Measurements from ENCODE around the gene RYR2.
A peak's percentile ranks its signal among the peaks of the same experiment; 100 is the strongest.
"Not testable (repeated sequence)": the region's sequence is repeated elsewhere in the genome, so short reads cannot be mapped to it uniquely, and the experiment has no call there.

RYR2 gene

DNA sequence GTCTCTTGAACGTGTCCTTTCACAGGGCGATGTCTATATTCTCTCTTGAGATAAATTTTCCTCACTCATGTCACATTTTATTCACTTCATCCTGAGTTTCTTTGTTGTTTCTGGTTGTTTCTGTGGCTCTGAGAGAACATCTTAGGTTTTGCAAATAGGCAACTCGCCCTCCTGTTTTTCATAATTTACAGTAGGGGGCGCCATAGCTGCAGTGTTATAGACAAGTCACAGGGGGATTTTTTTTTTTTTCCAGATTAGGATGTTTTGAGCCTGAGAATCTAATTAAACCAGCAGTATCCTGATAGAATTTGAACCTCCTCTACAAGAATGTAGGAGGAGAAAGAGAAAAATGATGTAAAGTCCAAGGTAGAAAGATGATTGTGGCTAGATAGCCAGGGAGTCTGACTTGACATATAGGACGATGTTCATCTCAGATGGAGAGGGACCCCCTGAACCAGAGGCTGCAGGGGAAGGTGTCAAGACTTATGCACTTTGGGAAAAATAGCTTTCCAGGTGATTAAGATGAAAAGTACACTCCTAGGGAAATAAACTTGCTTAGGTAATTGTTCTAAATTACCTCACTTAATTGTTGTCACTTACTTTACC is 772.4 kb downstream of the RYR2 start:
- peak in 1 of 2 experiments; percentile 37 for DNase-seq

DNA sequence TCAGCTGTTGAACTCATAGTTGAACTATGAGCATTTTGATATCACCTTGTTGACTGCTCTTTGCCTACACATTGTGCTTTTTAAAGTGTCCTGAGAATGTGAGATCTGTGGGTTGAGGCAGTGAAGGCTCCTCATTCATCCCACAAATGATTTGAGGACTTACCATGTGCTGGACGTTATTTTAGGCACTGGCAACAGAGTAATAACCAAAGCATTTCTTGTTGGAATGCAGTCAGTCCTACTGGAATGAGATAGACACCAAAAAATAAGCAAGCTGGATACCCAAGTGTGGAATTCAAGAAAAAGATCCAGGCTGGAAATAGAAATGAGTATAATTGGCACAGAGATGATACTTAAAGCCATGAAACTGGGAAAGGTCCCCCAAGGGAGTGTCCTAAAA is 775.3 kb downstream of the RYR2 start:
- DNase-seq, result no peak

DNA sequence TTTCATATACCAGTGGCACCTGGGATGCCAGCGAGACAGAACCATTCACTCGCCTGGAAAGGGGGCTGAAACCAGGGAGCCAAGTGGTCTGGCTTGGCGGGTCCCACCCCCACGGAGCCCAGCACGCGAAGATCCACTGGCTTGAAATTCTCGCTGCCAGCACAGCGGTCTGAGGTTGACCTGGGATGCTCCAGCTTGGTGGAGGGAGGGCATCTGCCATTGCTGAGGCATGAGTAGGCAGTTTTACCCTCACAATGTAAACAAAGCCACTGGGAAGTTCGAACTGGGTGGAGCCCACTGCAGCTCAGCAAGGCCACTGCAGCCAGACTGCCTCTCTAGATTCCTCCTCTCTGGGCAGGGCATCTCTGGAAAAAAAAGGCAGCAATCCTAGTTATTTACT is 778.6 kb downstream of the RYR2 start:
- not testable (repeated sequence) for DNase-seq

DNA sequence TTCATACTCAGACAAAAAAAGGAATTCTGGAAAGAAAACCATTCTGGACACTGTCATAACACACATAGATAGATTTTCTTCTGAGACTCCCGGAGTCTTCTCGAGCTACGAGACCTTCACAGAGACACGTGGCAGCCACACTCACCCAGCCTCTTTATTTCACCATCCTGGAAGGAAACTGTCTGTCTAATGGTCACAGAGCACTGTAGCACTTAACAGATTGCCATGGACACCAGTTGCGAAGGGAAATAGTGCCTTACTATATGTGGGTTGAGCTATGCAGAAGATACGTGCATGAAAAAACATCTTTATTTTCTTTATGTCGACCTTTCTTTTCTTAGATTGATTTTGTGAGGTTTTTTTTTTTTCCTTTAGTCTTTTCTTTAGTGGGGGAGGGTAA is 790.9 kb downstream of the RYR2 start:
- DNase-seq, result no peak

DNA sequence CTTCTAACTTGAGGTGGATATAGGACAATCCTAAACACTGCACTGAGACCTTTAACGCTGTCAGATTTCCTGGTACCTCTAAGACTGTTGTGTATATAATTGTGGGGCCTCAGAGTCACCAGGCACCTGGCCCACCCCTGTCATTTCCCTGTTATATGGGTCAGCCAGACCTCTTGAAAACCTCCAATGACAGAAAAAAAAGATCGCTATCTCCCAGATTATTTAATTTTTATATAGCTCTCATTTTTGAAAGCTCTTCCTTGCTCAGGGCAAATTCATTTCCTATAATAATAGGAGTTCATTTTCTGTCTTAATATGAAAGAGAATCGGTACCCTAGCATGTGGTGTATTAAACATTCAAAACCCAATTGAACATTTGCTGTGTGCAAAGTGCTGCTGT is 792.1 kb downstream of the RYR2 start:
- no peak for DNase-seq

DNA sequence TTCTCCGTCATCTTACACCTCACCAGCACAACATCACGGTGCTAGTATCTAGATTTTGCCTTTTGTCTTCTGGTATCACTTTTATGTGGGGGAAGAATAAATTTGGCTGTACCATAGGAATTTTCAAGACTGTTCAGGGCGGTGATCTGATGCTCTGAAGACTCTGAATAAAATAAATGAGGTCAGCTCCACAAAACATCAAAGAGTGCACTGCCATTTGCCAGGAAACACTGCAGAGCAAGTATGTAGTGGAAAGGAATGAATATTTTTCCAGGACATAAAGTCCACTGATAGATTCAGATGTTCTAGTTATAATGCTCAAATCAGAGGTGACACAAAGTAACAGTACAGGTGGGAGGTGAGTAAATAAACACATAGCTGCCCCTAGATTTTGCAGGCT is 792.5 kb downstream of the RYR2 start:
- DNase-seq, result no peak

DNA sequence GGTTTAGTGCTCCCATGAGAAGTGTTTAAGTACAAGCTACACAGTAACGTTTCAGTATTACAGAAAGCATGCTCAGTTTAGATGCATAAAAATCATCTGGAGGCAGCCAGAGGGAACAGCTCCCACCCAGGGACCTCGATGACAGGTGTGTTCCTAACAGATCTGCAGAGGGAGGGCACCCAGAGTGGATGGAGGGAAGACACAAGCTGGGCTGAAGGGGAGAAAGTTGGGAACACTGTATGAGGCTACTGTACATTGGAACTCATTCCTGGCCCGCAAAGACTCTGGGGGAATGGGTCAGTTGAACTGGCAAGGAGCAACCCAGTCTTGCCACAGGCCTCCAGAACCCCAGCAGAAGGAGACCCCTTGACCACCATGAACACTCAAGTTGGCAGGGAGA is 796.3 kb downstream of the RYR2 start:
- DNase-seq, result no peak

DNA sequence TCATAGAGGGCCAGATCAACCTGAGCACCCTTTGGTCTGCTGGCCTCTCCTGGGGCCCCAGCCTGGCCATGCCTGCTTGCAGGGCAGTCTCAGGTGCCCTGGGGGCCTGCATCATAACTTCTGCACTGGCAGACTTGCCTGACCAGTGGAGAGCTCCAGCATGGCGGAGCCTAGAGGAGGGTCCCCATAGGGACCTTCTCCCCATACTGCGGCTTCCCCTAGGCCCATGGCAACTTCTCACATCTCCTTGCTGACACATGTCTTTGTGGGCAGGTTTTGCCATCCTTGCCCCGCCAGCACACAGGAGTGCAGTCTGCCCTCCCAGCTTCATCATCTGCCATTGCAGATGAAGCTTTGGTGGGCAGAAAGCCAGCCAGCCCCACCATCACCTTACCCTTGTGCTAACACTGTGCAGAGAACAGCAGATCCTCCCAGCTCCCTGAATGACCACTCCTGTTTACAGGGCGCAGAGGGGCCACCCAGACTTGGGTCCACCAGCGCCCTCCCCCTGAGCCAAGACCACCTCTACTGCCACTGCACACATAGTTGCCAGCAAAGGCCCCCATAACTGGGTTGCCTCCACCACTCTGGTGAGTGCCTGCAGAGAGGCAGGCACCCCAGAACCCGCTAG is 797.0 kb downstream of the RYR2 start:
- DNase-seq, result no peak

DNA sequence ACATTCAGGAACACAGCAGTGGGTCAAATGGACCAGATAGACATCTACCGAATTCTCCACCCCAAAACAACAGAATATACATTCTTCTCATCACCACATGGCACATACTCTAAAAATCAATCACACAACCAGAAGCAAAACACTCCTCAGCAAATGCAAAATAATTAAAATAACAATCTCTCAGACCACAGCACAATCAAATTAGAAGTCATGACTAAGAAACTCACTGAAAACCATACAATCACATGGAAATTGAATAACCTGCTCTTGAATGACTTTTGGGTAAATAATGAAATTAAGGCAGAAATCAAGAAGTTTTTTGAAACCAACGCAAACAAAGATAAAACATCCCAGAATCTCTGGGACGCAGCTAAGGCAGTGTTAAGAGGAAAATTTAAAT is 799.5 kb downstream of the RYR2 start:
- DNase-seq, result no peak

DNA sequence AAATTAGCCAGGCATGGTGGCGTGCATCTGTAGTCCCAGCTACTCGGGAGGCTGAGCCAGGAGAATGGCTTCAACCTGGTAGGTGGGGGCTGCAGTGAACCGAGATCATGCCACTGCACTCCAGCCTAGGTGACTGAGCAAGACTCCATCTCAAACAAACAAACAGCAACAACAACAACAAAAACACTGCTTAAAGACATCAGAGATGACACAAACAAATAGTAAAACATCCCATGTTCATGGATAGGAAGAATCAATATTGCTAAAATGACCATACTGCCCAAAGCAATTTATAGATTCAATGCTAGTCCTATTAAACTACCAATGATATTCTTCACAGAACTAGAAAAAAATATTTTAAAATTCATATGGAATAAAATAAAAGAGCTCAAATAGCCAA is 801.5 kb downstream of the RYR2 start:
- DNase-seq, result not testable (repeated sequence)

DNA sequence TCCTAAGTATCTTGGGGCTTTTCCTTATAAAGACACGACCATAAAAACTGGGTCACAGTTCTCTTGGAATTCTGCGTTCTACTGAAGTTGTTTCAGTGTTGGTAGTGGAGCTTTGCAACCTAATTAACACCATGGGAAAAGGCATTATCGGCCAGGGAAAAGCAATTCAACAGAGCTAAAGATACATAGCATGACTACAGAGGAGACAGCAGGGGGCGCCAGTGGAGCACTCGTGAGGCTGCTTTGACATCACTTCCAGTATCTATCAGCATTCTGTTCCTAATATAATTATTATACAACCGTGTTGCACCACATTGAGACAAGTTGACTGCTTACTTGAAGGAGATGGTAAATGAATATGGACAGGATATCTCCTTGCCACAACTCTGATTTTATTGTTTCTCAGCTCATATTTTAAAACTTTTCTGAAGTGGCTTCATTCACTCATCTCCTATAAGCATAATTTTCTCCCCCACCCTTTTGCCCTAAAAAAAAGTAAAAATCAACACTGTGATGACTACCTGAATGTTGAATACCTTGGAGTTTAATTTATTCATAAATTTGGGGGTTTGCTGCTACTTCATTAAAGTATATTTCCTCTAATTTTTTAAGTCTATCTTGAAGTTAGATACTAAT is 809.3 kb downstream of the RYR2 start:
- DNase-seq, result peak in 1 of 2 experiments; percentile 60

DNA sequence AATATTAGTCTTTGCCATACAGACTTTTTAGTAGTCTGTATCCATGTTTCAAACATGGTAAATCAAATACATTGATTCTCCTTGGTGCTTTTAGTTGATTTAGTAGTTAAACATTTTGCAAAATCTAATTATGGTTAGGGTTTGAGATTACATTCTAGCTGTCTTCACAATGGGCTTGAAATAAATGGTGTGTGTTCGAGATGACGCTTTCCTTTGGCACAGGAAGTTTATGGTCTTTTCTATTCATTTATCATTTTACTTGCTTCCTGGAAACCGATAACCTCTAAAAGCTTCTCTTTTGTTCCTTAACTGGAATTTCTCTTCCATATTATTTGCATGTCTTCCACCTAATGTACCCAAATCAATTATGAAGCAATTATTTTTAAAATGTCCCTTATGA is 810.4 kb downstream of the RYR2 start:
- DNase-seq, result no peak

DNA sequence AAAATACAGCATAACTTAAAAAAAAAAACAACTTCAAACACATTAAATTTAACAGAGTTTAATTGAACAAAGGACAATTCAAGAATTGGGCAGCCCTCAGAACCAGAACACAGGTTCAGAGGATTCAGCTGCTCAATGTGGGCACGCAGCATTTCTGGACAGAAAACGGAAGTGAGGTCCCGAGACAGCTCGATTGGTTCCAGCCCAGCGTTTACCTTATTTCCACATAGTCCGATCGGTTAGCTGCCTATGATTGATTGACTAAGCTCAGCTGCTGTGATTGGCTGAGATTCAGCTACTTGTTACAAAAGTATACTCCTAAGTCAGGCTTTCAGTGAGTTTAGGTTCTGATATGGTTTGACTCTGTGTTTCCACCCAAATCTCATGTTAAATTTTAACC is 815.5 kb downstream of the RYR2 start:
- DNase-seq, result no peak

DNA sequence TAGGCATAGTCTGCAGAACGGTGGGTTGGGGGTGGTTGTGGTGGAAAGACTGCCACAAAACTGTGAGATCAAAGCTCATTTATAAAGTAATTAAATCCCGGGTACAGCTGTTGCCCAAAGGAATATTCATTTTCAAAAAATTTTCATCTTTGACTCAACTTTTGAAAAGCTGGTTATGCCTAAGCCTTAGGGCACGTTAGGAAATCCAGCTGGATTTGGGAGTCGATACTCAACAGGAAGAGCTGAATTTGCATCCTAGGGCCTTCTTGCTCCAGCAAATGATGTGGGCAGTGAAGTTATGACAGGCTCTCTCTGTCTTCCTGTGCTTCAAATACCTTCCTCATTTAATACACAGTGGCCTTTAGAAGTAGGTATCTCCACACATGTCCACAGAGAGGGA is 817.0 kb downstream of the RYR2 start:
- DNase-seq, result no peak

DNA sequence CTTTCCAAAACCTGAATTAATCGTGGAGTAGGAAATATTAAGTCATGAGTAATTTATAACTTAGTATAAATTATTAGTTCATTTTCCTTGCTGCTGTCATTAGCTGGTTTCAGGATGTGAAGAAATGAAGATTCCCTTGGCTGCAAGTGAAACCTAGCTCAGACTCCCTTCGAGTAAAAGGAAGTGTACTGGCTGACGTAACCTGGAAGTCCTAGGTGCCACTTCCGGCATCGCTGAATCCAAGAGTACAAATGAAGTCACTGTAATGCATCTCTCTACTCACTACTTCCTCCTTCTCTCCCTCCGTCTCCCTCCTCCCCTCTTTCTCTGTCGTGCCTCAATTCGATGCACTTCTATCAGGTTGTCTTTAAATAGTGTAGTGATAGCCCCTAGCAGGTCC is 820.0 kb downstream of the RYR2 start:
- DNase-seq, result no peak

DNA sequence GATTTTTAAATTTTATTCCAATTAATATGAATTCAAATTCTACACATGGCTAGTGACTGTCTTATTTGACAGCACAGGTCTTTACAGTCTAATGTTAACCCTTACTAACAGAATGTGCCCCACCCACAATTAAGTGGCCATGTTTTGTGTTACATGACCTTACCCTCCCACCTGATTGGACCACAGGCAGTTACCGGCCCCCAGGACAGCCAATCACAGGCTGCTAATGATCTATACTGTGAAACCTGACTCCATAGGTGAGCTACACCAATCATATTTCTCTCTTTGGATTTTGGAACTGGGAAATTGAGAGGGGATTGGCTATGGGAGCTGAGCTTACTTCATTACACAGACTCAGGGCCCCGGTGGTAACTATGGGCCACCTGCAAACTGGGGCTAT is 821.2 kb downstream of the RYR2 start:
- DNase-seq, result no peak

DNA sequence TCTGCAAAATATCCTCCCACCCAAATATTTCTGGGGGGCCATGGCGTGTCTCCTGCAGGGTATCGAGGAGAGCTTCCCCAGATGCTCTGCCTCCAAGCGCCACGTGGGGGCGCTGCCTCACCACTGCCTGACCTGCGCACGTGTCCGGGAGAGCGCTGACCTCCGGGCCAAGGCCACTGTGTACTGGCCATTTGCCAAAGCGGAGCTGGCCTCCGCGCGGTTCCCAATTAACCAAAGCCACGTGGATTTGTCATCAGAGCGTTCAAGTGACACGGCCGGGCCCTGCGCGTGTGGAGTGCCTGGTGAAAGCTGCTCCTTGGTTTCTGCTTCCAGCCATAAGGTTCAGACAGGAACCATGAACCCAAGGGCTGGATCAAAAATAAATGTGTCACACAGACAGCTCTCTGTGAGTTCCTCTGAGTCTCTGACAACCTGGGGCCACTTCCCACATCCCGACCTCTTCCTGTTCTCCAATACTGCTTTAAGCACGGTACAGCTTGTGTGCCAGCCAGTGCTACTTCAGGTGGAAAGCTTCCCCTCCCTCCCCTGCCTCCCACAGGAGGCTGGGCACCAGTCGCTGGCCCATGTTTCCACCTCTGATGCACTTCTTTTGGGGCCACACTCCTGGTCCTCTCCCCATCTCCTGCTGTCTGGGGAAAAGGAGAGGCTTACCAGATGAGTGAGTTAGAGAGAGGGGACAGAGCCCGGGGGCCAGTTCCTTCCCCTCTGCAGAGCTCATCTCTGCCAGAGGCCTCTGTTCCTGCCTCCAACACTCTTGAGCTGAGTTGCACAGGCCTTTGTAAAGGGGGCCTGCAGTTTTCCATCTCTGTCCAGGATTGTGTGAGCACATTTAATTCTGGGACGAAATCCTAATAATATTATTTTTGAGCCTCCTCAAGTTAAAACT is 822.6 kb downstream of the RYR2 start:
- DNase-seq, result peak in 1 of 2 experiments; percentile 21

DNA sequence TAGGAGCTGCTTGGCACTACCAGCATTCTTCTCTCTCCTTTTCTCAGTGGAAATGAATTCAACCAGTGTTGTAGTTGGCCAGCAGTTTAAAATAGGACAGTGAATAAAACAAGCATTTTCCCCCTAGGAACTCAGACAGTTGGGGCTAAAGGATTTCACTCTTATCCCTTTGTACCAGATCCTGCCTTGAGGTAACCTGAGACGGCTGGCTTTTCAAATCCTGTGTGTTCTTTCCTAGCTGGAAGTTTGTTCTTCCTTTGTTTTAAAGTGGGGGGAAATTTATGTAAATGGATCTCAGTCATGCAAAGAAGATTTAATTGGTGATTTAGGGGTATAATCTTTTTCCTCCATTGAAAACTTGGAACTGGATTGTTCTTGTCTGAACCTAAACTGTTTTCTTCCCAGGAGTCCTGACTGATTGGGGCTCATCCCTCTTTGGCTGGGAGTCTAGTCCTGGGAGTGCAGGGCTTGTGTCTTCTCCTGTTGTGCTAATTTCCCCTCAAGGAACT is 825.5 kb downstream of the RYR2 start:
- no peak for DNase-seq

DNA sequence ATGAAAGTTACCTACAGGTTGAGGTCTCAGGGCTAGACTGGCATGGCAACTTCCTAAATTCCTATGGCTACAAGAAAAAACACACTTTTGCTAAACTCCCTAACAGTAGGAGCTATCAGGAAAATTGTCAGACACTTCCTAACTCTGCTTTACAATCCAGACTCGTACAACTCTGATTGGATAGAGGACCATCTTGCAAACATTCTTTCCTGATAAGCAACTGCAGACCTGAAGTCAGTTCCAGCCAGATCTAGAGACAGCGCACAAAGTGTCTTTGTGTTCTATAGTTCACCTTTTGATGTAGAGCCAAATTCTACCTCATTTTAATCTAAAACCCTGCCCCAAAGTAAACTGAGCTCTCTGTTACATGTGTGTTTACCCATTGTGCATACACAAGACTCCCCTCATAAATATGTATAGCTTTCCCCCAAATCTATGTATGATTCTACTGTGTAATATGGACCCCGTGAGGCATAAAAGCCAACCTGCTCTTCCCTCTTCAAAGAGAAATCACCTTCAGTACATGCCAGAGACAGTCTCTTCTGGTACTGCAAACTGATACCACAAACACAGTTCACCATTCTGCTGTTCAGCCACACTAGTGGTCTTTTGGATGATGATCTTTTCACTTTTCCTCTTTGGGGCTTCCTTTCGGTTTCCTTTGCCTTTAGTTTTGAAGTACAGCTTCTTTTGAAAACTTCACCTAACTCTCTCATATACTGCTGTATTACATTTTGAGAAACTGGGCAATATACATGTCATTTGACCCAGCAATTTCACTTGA is 827.0 kb downstream of the RYR2 start:
- DNase-seq, result no peak

DNA sequence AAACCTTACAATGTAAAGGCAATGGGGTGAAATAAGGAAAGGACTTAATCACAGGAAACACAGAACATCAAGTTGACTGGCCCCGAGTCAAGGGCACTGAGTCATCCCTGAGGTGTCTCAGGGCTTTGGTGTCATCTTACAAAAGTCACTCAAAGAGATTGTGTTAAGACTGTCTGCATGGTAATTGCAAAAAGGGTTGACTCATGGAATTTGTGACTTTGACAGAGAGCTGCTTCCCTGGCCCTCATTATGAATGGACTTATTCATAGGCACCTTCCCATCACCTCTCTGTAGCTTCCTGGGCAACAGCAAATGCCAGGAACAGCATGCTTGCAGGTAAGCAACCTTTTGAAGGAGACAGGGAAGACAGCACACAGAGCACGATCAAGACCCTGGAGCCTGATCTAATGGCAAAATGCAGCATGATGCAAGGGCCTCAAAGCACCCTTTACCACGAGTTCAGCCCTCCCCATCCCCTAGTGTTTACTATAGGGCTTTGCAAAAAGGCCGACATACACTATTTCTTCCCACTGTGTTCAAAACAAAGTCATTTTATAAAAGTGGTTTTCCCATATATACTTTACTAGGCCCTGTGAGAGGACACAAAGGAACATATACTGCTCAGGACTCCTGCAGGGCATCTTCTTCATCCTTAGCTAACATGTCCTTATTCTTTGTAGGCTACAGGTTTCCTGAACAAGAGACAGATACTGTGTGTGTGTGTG is 831.7 kb downstream of the RYR2 start:
- no peak for DNase-seq

DNA sequence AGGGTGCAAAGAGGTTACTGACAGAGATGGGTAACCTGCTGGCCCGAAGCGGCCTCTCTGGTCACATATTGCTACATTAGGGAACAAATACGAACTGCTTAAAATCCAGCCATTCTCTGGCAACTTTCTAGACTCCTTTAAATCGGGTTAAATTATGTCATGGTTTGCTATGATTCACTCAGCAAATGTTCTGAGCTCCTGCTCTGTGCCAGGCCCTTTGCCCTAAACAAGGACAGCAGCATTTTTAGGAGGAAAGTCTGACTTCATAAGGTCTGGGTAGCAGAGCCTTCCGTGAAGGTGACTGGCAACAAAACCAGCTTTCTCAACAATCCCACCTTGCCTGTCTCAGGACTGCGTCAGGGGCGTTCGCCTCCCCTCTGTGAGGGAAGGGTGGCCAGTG is 833.3 kb downstream of the RYR2 start:
- DNase-seq, result no peak

DNA sequence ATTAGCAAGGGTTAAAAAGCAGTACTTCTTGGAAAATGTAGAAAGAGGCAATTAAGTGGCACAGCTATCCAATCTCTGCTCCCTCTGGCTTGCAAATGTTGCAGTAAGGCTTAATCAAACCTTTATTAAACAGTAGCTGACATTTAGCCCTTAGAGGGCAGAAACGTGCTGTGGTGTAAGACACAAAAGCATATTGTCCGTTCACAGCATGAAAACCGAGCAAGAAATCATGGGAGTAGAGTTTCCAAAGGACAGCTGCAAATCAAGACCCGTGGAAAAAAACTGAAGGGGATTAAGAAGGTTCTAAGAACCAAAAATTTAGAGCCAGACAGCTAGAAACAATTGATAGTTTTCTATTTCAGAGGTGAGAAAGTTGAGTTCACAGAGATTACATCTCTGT is 835.6 kb downstream of the RYR2 start:
- peak in 1 of 2 experiments; percentile 5 for DNase-seq
